ENCODE measurements around the gene NNMT. TPM values are rescaled to one million over a fixed set of nuclear protein-coding genes. Genes with fewer than 3 reads are reported as not detected.

Gene NNMT
- polyA plus RNA-seq, 1 of the 3 experiments (the other 2 are of a cell fraction): 84.6 TPM

DNA sequence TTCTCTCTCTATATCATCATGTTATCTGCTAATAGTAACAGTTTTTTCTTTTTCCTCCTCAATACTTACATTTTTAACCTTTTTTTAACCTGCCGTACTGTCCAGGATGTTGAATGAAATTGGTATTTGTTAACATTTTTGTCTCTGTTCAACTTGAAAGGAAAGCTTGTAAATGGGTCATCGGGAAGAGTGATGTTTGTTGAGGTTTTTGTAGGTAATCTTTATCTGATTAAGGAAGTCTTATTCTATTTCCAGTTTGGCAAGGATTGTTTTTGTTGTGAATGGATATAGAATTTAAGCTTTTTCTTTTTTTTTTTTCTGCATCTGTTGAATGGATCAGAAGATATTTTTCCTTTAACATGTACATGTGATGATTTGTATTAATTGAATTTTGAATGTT lies 8.1 kb upstream of the NNMT start:
- Histone ChIP-seq H3K4me1 (ENCODE audit: control insufficient read depth in 1 of 2, insufficient read depth in 2 of 2, low read depth in 1 of 2, low read length in 1 of 2) (peaks cover 7 to 12% of the 10 kb centered on the region in 2 experiments; a peak in 3 of 4 replicates), H3K9me3 (no peaks in the 10 kb centered on the region), H3K9me2 (no peaks in the 10 kb centered on the region), H3K4me3 (ENCODE audit: low read depth in 2 of 2, low read length in 1 of 2) (no peak overlapping the region), H3K4me2 (no peak overlapping the region), H3K27me3 (ENCODE audit: insufficient read depth) (no peaks in the 10 kb centered on the region), H3K79me2 (ENCODE audit: insufficient read depth) (no peaks in the 10 kb centered on the region), H3K27ac (ENCODE audit: low read depth in 2 of 2, low read length in 1 of 2) (no peak overlapping the region), H3K9ac (no peak overlapping the region), H4K20me1 (ENCODE audit: insufficient read depth) (no peaks in the 10 kb centered on the region), H3K36me3 (replicated peaks in 1 of 2; ENCODE audit: control insufficient read depth in 1 of 2, insufficient read depth in 2 of 2, low read length in 1 of 2) (no peaks in the 10 kb centered on the region), H2AFZ (ENCODE audit: low read depth) (no peak overlapping the region), H3F3A (replicated peaks; ENCODE audit: insufficient read depth) (peaks cover 9% of the 10 kb centered on the region)
- TF ChIP-seq MXI1 (IDR thresholded peaks at IDR 0.05; ENCODE audit: low read depth, low read length) (no peak), NRF1 (IDR thresholded peaks at IDR 0.05; ENCODE audit: low read depth, low read length) (no peak), TCF12 (IDR thresholded peaks at IDR 0.05) (no peak)
- POLR2A ChIA-PET: no interaction called here
- DNase-seq: no peak
- 90% methylated on average over 2 of the region's 2 CpGs for WGBS (ENCODE audit: low lambda C conversion rate)
- CTCF ChIA-PET: interaction anchor here (0.9 to 3.5 kb wide), 4 partner anchors 19 to 57 kb away, joined by 3 to 15 read pairs (median 4); no protein-coding TSS in a partner anchor

DNA sequence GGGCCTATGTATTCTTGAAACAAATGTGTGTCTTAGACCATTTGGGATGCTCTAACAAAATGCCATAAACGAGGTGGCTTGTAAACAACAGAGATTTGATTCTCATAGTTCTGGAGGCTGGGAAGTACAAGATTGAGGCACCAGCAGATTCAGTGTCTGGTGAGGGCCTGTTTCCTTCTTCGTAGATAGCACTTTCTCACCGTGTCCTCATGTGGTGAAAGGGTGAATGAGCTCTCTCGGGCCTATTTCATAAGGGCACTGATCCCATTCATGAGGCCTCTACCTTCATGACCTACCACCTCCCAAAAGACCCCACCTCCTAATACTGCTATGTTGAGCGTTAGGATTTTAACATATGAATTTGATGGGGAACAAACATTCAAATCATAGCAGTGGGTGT lies 6.4 kb upstream of the NNMT start:
- TF ChIP-seq RCOR1 (IDR thresholded peaks at IDR 0.05; ENCODE audit: low read length) (no peak), NFIC (IDR thresholded peaks at IDR 0.05; ENCODE audit: borderline replicate concordance) (no peak), TEAD4 (IDR thresholded peaks at IDR 0.05; ENCODE audit: borderline replicate concordance, insufficient read depth) (no peak), JUND (IDR thresholded peaks at IDR 0.05) (no peak), EZH2phosphoT487 (IDR thresholded peaks at IDR 0.05; ENCODE audit: borderline replicate concordance, low read depth) (no peak), ELF1 (IDR thresholded peaks at IDR 0.05) (no peak), RAD21 (IDR thresholded peaks at IDR 0.05; ENCODE audit: low read length) (no peak), TCF12 (IDR thresholded peaks at IDR 0.05) (no peak), FOXM1 (IDR thresholded peaks at IDR 0.05; ENCODE audit: low read depth) (no peak), TAF1 (IDR thresholded peaks at IDR 0.05; ENCODE audit: borderline replicate concordance, low read depth, low read length) (no peak), RFX5 (IDR thresholded peaks at IDR 0.05; ENCODE audit: low read length) (no peak), FOSL2 (IDR thresholded peaks at IDR 0.05; ENCODE audit: borderline replicate concordance, low read depth) (no peak), CHD2 (IDR thresholded peaks at IDR 0.05; ENCODE audit: low read length, partially characterized antibody) (no peak)
- TF ChIP-seq, protein P1, sequence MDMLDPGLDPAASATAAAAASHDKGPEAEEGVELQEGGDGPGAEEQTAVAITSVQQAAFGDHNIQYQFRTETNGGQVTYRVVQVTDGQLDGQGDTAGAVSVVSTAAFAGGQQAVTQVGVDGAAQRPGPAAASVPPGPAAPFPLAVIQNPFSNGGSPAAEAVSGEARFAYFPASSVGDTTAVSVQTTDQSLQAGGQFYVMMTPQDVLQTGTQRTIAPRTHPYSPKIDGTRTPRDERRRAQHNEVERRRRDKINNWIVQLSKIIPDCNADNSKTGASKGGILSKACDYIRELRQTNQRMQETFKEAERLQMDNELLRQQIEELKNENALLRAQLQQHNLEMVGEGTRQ (IDR thresholded peaks at IDR 0.05; ENCODE audit: borderline replicate concordance, low read depth, low read length): no peak
- TF ChIP-seq, protein P2, sequence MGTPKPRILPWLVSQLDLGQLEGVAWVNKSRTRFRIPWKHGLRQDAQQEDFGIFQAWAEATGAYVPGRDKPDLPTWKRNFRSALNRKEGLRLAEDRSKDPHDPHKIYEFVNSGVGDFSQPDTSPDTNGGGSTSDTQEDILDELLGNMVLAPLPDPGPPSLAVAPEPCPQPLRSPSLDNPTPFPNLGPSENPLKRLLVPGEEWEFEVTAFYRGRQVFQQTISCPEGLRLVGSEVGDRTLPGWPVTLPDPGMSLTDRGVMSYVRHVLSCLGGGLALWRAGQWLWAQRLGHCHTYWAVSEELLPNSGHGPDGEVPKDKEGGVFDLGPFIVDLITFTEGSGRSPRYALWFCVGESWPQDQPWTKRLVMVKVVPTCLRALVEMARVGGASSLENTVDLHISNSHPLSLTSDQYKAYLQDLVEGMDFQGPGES (IDR thresholded peaks at IDR 0.05; ENCODE audit: low read depth, low read length): no peak
- TF ChIP-seq, protein P3, sequence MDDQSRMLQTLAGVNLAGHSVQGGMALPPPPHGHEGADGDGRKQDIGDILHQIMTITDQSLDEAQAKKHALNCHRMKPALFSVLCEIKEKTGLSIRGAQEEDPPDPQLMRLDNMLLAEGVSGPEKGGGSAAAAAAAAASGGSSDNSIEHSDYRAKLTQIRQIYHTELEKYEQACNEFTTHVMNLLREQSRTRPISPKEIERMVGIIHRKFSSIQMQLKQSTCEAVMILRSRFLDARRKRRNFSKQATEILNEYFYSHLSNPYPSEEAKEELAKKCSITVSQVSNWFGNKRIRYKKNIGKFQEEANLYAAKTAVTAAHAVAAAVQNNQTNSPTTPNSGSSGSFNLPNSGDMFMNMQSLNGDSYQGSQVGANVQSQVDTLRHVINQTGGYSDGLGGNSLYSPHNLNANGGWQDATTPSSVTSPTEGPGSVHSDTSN (IDR thresholded peaks at IDR 0.05): no peak
- TF ChIP-seq, protein P4, sequence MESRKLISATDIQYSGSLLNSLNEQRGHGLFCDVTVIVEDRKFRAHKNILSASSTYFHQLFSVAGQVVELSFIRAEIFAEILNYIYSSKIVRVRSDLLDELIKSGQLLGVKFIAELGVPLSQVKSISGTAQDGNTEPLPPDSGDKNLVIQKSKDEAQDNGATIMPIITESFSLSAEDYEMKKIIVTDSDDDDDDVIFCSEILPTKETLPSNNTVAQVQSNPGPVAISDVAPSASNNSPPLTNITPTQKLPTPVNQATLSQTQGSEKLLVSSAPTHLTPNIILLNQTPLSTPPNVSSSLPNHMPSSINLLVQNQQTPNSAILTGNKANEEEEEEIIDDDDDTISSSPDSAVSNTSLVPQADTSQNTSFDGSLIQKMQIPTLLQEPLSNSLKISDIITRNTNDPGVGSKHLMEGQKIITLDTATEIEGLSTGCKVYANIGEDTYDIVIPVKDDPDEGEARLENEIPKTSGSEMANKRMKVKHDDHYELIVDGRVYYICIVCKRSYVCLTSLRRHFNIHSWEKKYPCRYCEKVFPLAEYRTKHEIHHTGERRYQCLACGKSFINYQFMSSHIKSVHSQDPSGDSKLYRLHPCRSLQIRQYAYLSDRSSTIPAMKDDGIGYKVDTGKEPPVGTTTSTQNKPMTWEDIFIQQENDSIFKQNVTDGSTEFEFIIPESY (IDR thresholded peaks at IDR 0.05; ENCODE audit: borderline replicate concordance, low read depth): no peak
- TF ChIP-seq, protein P5, sequence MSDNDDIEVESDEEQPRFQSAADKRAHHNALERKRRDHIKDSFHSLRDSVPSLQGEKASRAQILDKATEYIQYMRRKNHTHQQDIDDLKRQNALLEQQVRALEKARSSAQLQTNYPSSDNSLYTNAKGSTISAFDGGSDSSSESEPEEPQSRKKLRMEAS (IDR thresholded peaks at IDR 0.05; ENCODE audit: low read depth): no peak
- Histone ChIP-seq H3K9me3 (no peaks in the 10 kb centered on the region), H3K9ac (no peak overlapping the region), H3K4me1 (ENCODE audit: control insufficient read depth in 1 of 2, insufficient read depth in 2 of 2, low read depth in 1 of 2, low read length in 1 of 2) (peaks cover 2 to 12% of the 10 kb centered on the region in 2 experiments; a peak in 3 of 4 replicates), H3K27ac (ENCODE audit: low read depth in 2 of 2, low read length in 1 of 2) (peak overlapping the region; percentile 76 to 100; a peak in 3 of 4 replicates), H3F3A (replicated peaks; ENCODE audit: insufficient read depth) (peaks cover 20% of the 10 kb centered on the region), H2AFZ (ENCODE audit: low read depth) (peak overlapping the region; percentile 27; the same call in 1 of the 2 replicates), H3K79me2 (ENCODE audit: insufficient read depth) (no peaks in the 10 kb centered on the region), H4K20me1 (ENCODE audit: insufficient read depth) (no peaks in the 10 kb centered on the region), H3K36me3 (replicated peaks in 1 of 2; ENCODE audit: control insufficient read depth in 1 of 2, insufficient read depth in 2 of 2, low read length in 1 of 2) (no peaks in the 10 kb centered on the region), H3K9me2 (no peaks in the 10 kb centered on the region), H3K4me3 (ENCODE audit: low read depth in 2 of 2, low read length in 1 of 2) (no peak overlapping the region), H3K27me3 (ENCODE audit: insufficient read depth) (no peaks in the 10 kb centered on the region), H3K4me2 (no peak overlapping the region)
- 93% methylated on average over 5 of the region's 5 CpGs for WGBS (ENCODE audit: low lambda C conversion rate)
- no peak for DNase-seq
- POLR2A ChIA-PET: no interaction called here
- CTCF ChIA-PET: interaction anchor here (1.2 to 3.5 kb wide), 5 partner anchors 9 to 28 kb away, joined by 3 to 15 read pairs (median 5); no protein-coding TSS in a partner anchor
